ENCODE results near the gene FOXR1.
"Not testable (repeated sequence)": the region's sequence is repeated elsewhere in the genome, so short reads cannot be mapped to it uniquely, and the experiment has no call there.

Gene FOXR1

DNA sequence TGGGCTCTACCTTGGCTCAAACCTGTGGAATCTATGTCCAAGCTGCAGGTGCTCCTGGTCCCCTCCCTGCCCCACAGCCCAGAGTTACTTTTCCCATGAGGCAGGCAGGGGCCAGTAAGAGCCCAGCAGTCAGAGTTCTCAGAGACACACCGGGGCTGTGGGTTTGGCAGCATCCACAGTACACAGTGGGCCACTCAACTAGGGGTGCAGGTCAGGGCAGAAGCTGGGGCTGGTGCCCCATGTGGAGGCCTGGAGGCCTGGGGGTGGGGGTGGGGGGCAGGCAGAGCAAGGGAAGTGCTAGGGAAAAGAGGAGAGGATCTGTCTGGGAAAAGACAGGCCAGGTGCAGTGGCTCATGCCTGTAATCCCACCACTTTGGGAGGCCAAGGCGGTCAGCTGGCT lies 13.0 kb upstream of the FOXR1 start:
- no peak for DNase-seq (ENCODE audit: low spot score)
- TF ChIP-seq, protein P1, sequence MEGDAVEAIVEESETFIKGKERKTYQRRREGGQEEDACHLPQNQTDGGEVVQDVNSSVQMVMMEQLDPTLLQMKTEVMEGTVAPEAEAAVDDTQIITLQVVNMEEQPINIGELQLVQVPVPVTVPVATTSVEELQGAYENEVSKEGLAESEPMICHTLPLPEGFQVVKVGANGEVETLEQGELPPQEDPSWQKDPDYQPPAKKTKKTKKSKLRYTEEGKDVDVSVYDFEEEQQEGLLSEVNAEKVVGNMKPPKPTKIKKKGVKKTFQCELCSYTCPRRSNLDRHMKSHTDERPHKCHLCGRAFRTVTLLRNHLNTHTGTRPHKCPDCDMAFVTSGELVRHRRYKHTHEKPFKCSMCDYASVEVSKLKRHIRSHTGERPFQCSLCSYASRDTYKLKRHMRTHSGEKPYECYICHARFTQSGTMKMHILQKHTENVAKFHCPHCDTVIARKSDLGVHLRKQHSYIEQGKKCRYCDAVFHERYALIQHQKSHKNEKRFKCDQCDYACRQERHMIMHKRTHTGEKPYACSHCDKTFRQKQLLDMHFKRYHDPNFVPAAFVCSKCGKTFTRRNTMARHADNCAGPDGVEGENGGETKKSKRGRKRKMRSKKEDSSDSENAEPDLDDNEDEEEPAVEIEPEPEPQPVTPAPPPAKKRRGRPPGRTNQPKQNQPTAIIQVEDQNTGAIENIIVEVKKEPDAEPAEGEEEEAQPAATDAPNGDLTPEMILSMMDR (IDR thresholded peaks at IDR 0.05; ENCODE audit: extremely low read depth, insufficient read depth, missing control alignments), result no peak
- in situ Hi-C loops (cut with MboI; ENCODE audit: low pct_unique_long_range_greater_than_20kb, low sequenced_read_pairs, unreplicated experiment), result no loop called here

DNA sequence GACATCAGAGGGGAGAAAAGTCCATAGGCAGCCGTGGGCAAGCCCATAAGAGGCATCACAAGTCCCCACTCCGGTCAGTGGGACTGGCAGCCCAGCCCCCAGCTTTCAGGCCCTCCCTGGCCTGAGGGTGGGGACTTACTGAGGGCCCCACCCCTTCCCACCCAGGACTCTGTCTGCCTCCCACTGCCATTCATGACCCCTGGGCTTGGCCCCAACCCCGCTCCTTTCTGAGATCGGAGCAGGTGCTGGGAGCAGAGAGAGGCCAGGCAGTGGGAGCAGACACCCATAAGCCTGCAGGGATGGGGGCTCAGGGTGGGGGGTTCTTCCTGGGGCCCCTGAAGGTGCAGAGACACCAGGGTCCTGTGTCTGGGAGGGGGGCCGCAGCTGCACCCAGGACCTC lies 10.4 kb upstream of the FOXR1 start:
- no peak for DNase-seq (ENCODE audit: low spot score)
- TF ChIP-seq, protein P1 (IDR thresholded peaks at IDR 0.05; ENCODE audit: extremely low read depth, insufficient read depth, missing control alignments), result no peak
- in situ Hi-C loops (cut with MboI; ENCODE audit: low pct_unique_long_range_greater_than_20kb, low sequenced_read_pairs, unreplicated experiment), result no loop called here

DNA sequence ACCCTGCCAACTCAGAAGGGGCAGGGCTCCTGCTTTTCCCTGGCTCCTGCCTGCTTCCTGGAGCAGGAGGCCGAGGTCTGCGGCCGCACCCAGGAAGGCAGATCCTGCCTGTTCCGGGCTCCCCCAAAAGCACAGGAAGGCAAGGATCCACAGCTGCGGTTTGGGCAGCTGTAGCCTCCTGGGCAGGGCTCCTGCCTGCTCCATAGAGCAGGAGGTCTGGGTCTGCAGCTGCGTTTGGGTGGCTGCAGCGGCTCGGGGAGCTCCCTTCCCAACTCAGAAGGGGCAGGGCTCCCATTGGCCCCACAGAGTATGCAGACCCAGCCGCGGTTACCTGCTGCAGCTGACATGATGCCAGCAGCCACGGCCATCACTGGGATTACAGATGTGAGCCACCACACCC lies 10.0 kb upstream of the FOXR1 start:
- in situ Hi-C loops (cut with MboI; ENCODE audit: low pct_unique_long_range_greater_than_20kb, low sequenced_read_pairs, unreplicated experiment), result no loop called here
- TF ChIP-seq, protein P1 (IDR thresholded peaks at IDR 0.05; ENCODE audit: extremely low read depth, insufficient read depth, missing control alignments), result no peak

DNA sequence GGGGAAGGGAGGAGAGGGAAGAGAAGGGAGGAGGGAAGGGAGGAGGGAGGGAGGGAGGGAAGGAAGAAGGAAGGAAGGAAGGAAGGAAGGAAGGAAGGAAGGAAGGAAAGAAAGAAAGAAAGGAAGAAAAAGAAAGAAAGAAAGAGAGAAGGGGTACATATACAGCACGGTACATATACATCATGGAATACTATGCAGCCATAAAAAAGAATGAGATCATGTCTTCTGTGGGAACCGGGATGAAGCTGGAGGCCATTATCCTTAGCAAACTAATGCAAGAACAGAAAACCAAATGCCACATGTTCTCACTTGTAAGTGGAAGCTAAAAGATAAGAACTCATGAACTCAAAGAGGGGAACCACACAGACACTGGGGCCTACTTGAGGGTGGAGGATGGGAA lies 2.1 kb upstream of the FOXR1 start:
- in situ Hi-C loops (cut with MboI; ENCODE audit: low pct_unique_long_range_greater_than_20kb, low sequenced_read_pairs, unreplicated experiment); DNase-seq (ENCODE audit: low spot score): not testable (repeated sequence)

More for the DNA sequence above, 10.0 kb upstream of the FOXR1 start:
- DNase-seq (ENCODE audit: low spot score), result no peak

DNA sequence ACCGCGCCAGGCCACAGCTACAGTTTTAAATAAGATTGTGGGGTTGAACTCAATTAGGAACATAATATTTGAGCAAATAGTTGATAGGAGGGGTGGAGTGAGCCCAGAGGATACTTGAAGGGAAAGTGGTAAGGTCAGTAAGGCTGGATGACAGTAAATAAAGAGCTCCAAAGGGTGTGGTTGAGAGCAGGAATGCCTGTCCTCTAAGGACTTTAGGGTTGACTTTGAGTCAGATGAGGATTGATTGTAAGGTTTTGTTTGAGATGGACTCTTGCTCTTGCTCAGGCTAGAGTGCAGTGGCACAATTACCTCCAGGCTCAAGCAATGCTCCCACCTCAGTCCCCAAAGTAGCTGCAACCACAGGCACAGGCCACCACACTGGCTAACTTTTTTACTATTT lies 2.4 kb downstream of the FOXR1 start:
- TF ChIP-seq, protein P1 (IDR thresholded peaks at IDR 0.05; ENCODE audit: extremely low read depth, insufficient read depth, missing control alignments), result no peak
- in situ Hi-C loops (cut with MboI; ENCODE audit: low pct_unique_long_range_greater_than_20kb, low sequenced_read_pairs, unreplicated experiment), result no loop called here
- no peak for DNase-seq (ENCODE audit: low spot score)

DNA sequence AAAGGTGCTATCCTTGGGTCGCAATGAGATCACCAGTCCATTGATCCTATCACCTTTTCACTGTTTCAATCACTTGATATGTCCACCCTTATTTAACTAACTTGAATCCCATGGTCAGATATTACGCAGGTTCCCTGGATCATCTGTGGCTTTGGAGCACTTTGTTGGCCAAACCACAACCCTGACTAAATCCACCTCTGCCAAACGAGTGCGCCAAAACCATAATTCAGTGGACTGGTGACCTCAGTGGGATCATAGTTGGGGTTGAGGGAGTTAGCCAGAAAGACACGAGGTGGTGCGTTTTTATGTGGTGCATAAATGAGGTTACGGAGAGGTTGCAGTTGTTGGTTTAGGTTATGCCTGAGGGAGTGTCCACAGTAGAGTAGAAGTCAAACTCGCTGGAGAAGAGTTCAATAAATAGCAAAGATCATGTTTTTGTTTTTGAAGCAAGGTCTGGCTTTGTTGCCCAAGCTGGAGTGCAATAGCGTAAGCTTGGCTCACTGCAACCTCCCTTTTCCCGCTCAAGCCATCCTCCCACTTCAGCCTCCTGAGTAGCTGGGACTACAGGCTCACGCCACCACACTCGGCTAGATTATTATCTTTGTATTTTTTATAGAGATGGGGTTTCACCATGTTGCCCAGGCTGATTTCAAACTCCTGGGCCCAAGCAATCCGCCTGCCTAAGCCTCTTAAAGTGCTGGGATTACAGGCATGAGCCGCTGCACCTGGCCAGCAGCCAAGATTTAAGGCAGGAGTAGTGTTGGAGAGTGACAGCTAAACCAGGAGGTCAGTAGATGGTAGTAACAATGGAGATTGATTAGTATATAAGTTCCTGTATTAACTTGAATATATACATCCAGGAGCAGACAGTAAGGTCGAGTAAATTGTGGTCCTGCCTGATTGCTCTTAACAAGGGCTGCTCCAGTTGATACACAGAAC lies 4.5 kb downstream of the FOXR1 start:
- in situ Hi-C loops (cut with MboI; ENCODE audit: low pct_unique_long_range_greater_than_20kb, low sequenced_read_pairs, unreplicated experiment), result no loop called here
- no peak for DNase-seq (ENCODE audit: low spot score)
- TF ChIP-seq, protein P1 (IDR thresholded peaks at IDR 0.05; ENCODE audit: extremely low read depth, insufficient read depth, missing control alignments), result no peak

DNA sequence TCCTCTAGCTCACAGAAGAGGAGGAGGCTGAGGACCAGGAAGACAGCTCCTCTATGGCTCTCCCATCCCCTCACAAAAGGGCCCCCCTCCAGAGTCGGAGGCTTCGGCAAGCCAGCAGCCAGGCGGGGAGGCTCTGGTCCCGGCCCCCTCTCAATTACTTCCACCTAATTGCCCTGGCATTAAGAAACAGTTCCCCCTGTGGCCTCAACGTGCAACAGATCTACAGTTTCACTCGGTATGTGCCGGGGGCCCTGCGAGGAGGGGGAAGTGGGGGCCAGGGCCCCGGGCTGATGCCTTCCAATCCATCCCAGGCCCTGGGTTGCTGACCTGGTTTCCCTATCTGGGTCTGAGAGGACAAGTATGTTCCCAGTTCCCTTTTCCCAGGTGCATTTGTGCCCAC lies 7.9 kb downstream of the FOXR1 start:
- DNase-seq (ENCODE audit: low spot score), result no peak
- TF ChIP-seq, protein P1 (IDR thresholded peaks at IDR 0.05; ENCODE audit: extremely low read depth, insufficient read depth, missing control alignments), result no peak
- in situ Hi-C loops (cut with MboI; ENCODE audit: low pct_unique_long_range_greater_than_20kb, low sequenced_read_pairs, unreplicated experiment), result no loop called here

Data from GM13977 (cell line).